ENCODE measurements around the gene RHO.
"Not testable (repeated sequence)": the region's sequence is repeated elsewhere in the genome, so short reads cannot be mapped to it uniquely, and the experiment has no call there.

RHO gene

GRCh38 chr3:129522953-129523352 lies 5.5 kb upstream of the RHO start:
- DNase-seq, result no peak

GRCh38 chr3:129524081-129524480 lies 4.4 kb upstream of the RHO start:
- DNase-seq, result no peak

GRCh38 chr3:129525341-129525968 lies 3.0 kb upstream of the RHO start:
- no peak for DNase-seq

GRCh38 chr3:129526121-129526900 lies 2.1 kb upstream of the RHO start:
- DNase-seq, result peak; percentile 63

GRCh38 chr3:129527262-129527661 lies 1.2 kb upstream of the RHO start:
- DNase-seq, result no peak

- DNase-seq, result no peak
Observed at GRCh38 chr3:129529436-129530210, 1.2 kb downstream of the RHO start.

- DNase-seq, result no peak
Observed at GRCh38 chr3:129530251-129530791, 1.9 kb downstream of the RHO start.

- no peak for DNase-seq
Observed at GRCh38 chr3:129530821-129531220, 2.4 kb downstream of the RHO start.

GRCh38 chr3:129531699-129532098 lies 3.3 kb downstream of the RHO start:
- no peak for DNase-seq

GRCh38 chr3:129532261-129532660 lies 3.8 kb downstream of the RHO start:
- no peak for DNase-seq

GRCh38 chr3:129533406-129533805 lies 5.0 kb downstream of the RHO start:
- no peak for DNase-seq

GRCh38 chr3:129534428-129535027 lies 6.1 kb downstream of the RHO start:
- no peak for DNase-seq

GRCh38 chr3:129535075-129535474 lies 6.6 kb downstream of the RHO start:
- no peak for DNase-seq

GRCh38 chr3:129536374-129536667 lies 7.9 kb downstream of the RHO start:
- DNase-seq, result no peak

GRCh38 chr3:129536804-129537203 lies 8.4 kb downstream of the RHO start:
- no peak for DNase-seq

GRCh38 chr3:129539206-129539605 lies 10.8 kb downstream of the RHO start:
- no peak for DNase-seq

- no peak for DNase-seq
Observed at GRCh38 chr3:129540776-129541516, 12.5 kb downstream of the RHO start.

GRCh38 chr3:129542747-129543146 lies 14.3 kb downstream of the RHO start:
- DNase-seq, result no peak

GRCh38 chr3:129543156-129543790 lies 14.8 kb downstream of the RHO start, which contains the start of gene H1-8:
TSS of gene H1-8 (plus strand) at chr3:129543175. CDS start at chr3:129543219, 44 bp downstream.
- DNase-seq, result no peak

- DNase-seq, result no peak
Observed at GRCh38 chr3:129543999-129544398, 15.6 kb downstream of the RHO start.

- DNase-seq, result not testable (repeated sequence)
Observed at GRCh38 chr3:129545951-129546350, 17.5 kb downstream of the RHO start.

GRCh38 chr3:129547241-129547640 lies 18.8 kb downstream of the RHO start:
- no peak for DNase-seq
